Central memory CD8-positive, alpha-beta T cell (primary cell): ENCODE measurements around the gene OR2J2.
"Not testable (repeated sequence)": the region's sequence is repeated elsewhere in the genome, so short reads cannot be mapped to it uniquely, and the experiment has no call there.

Experiments
- ATAC-seq: fragments of 150-1000 bp; cut with Tn5 transposase; replicated peaks from 2 replicates; pipeline ENCODE4 v1.10.0; 2022; ENCODE audit warnings: mild to moderate bottlenecking, moderate FRiP score, moderate number of reproducible peaks; ENCODE audit not compliant: poor library complexity, severe bottlenecking; ENCODE audit errors: extremely low read depth
- DNase-seq, 2 donors: peaks; one replicate each; pipeline ENCODE4 v3.0.0; 2021; ENCODE audit warnings: low spot score in 2 of 2
- H3K27ac Mint-ChIP-seq: one replicate; pipeline ENCODE4 v1.8.0; 2022; ENCODE audit warnings: low read depth, mild to moderate bottlenecking, moderate library complexity, mixed read lengths
- H3K27me3 Mint-ChIP-seq: one replicate; pipeline ENCODE4 v1.8.0; 2022; ENCODE audit warnings: mixed read lengths
- H3K36me3 Mint-ChIP-seq: one replicate; pipeline ENCODE4 v1.8.0; 2022; ENCODE audit warnings: mild to moderate bottlenecking, moderate library complexity, mixed read lengths; ENCODE audit not compliant: insufficient read depth
- H3K4me1 Mint-ChIP-seq: one replicate; pipeline ENCODE4 v1.8.0; 2022; ENCODE audit warnings: mixed read lengths
- H3K4me3 Mint-ChIP-seq: one replicate; pipeline ENCODE4 v1.8.0; 2022; ENCODE audit warnings: mild to moderate bottlenecking, moderate library complexity, mixed read lengths
- H3K9me3 Mint-ChIP-seq: one replicate; pipeline ENCODE4 v1.8.0; 2022; ENCODE audit warnings: mixed read lengths

OR2J2 gene

GRCh38 chr6:29170607-29171006 lies at the start of gene OR2J2:
OR2J2 (plus strand) TSS chr6:29170907; CDS start chr6:29173636, 2,729 bp downstream.
- peaks cover 36% of the 10 kb centered on the region for H3K27me3 Mint-ChIP-seq
- H3K4me1 Mint-ChIP-seq, ATAC-seq, H3K9me3 Mint-ChIP-seq, DNase-seq, H3K27ac Mint-ChIP-seq, H3K4me3 Mint-ChIP-seq, H3K36me3 Mint-ChIP-seq: not testable (repeated sequence)

GRCh38 chr6:29129326-29130012 lies 41.2 kb upstream of the OR2J2 start:
- Mint-ChIP-seq H3K36me3 (no peaks in the 10 kb centered on the region), H3K27me3 (peaks cover 62% of the 10 kb centered on the region), H3K9me3 (no peaks in the 10 kb centered on the region), H3K4me1 (no peaks in the 10 kb centered on the region), H3K27ac (no peak overlapping the region), H3K4me3 (no peak overlapping the region)
- DNase-seq (no peak), ATAC-seq (no peak)

GRCh38 chr6:29130644-29131043 lies 40.1 kb upstream of the OR2J2 start:
- no peaks in the 10 kb centered on the region for H3K4me1 Mint-ChIP-seq
- H3K27me3 Mint-ChIP-seq, result peaks cover 69% of the 10 kb centered on the region
- no peaks in the 10 kb centered on the region for H3K36me3 Mint-ChIP-seq
- H3K27ac Mint-ChIP-seq, result no peak overlapping the region
- ATAC-seq (no peak), DNase-seq (no peak)
- H3K9me3 Mint-ChIP-seq, result no peaks in the 10 kb centered on the region
- no peak overlapping the region for H3K4me3 Mint-ChIP-seq

GRCh38 chr6:29131691-29132090 lies 39.0 kb upstream of the OR2J2 start:
- no peaks in the 10 kb centered on the region for H3K9me3 Mint-ChIP-seq
- H3K4me1 Mint-ChIP-seq, result no peaks in the 10 kb centered on the region
- H3K27ac Mint-ChIP-seq, result no peak overlapping the region
- H3K4me3 Mint-ChIP-seq, result no peak overlapping the region
- DNase-seq, result no peak
- H3K27me3 Mint-ChIP-seq, result peaks cover 60% of the 10 kb centered on the region
- H3K36me3 Mint-ChIP-seq, result no peaks in the 10 kb centered on the region
- no peak for ATAC-seq

GRCh38 chr6:29137724-29138123 lies 33.0 kb upstream of the OR2J2 start:
- no peaks in the 10 kb centered on the region for H3K9me3 Mint-ChIP-seq
- H3K27ac Mint-ChIP-seq, result no peak overlapping the region
- DNase-seq (no peak), ATAC-seq (no peak)
- H3K4me1 Mint-ChIP-seq, result no peaks in the 10 kb centered on the region
- no peaks in the 10 kb centered on the region for H3K36me3 Mint-ChIP-seq
- H3K4me3 Mint-ChIP-seq, result no peak overlapping the region
- H3K27me3 Mint-ChIP-seq, result peaks cover 32% of the 10 kb centered on the region

GRCh38 chr6:29141606-29142005 lies 29.1 kb upstream of the OR2J2 start:
- Mint-ChIP-seq H3K4me1 (no peaks in the 10 kb centered on the region), H3K4me3 (no peak overlapping the region), H3K27me3 (peaks cover 38% of the 10 kb centered on the region), H3K27ac (no peak overlapping the region), H3K9me3 (no peaks in the 10 kb centered on the region), H3K36me3 (no peaks in the 10 kb centered on the region)
- DNase-seq, result no peak
- no peak for ATAC-seq

- ATAC-seq, result no peak
- DNase-seq, result no peak
- Mint-ChIP-seq H3K27ac (no peak overlapping the region), H3K4me1 (no peaks in the 10 kb centered on the region), H3K36me3 (no peaks in the 10 kb centered on the region), H3K9me3 (no peaks in the 10 kb centered on the region), H3K4me3 (no peak overlapping the region), H3K27me3 (peaks cover 45% of the 10 kb centered on the region)
Observed at GRCh38 chr6:29142309-29142708, 28.4 kb upstream of the OR2J2 start.

- H3K36me3 Mint-ChIP-seq, result no peaks in the 10 kb centered on the region
- no peaks in the 10 kb centered on the region for H3K4me1 Mint-ChIP-seq
- DNase-seq (no peak), ATAC-seq (no peak)
- H3K27me3 Mint-ChIP-seq, result peaks cover 63% of the 10 kb centered on the region
- no peak overlapping the region for H3K27ac Mint-ChIP-seq
- H3K9me3 Mint-ChIP-seq, result peaks cover 8% of the 10 kb centered on the region
- no peak overlapping the region for H3K4me3 Mint-ChIP-seq
Observed at GRCh38 chr6:29146179-29146578, 24.5 kb upstream of the OR2J2 start.

- peaks cover 72% of the 10 kb centered on the region for H3K27me3 Mint-ChIP-seq
- DNase-seq, result no peak
- no peaks in the 10 kb centered on the region for H3K4me1 Mint-ChIP-seq
- H3K4me3 Mint-ChIP-seq, result no peak overlapping the region
- H3K36me3 Mint-ChIP-seq, result no peaks in the 10 kb centered on the region
- H3K9me3 Mint-ChIP-seq, result peaks cover 8% of the 10 kb centered on the region
- ATAC-seq, result no peak
- H3K27ac Mint-ChIP-seq, result no peak overlapping the region
Observed at GRCh38 chr6:29147074-29147473, 23.6 kb upstream of the OR2J2 start.

GRCh38 chr6:29149444-29149843 lies 21.3 kb upstream of the OR2J2 start:
- H3K4me3 Mint-ChIP-seq, DNase-seq, H3K4me1 Mint-ChIP-seq, H3K36me3 Mint-ChIP-seq, H3K9me3 Mint-ChIP-seq, H3K27ac Mint-ChIP-seq, ATAC-seq: not testable (repeated sequence)
- H3K27me3 Mint-ChIP-seq, result peaks cover 89% of the 10 kb centered on the region

- Mint-ChIP-seq H3K4me1 (no peaks in the 10 kb centered on the region), H3K36me3 (no peaks in the 10 kb centered on the region), H3K27me3 (peaks cover 89% of the 10 kb centered on the region), H3K9me3 (peaks cover 8% of the 10 kb centered on the region), H3K4me3 (no peak overlapping the region), H3K27ac (no peak overlapping the region)
- no peak for DNase-seq
- ATAC-seq, result no peak
Observed at GRCh38 chr6:29153083-29153482, 17.6 kb upstream of the OR2J2 start.

- ATAC-seq, H3K4me1 Mint-ChIP-seq, H3K9me3 Mint-ChIP-seq, H3K4me3 Mint-ChIP-seq, DNase-seq, H3K36me3 Mint-ChIP-seq, H3K27ac Mint-ChIP-seq: not testable (repeated sequence)
- peaks cover 84% of the 10 kb centered on the region for H3K27me3 Mint-ChIP-seq
Observed at GRCh38 chr6:29155182-29155581, 15.5 kb upstream of the OR2J2 start.

- H3K27ac Mint-ChIP-seq, H3K4me3 Mint-ChIP-seq, ATAC-seq, H3K9me3 Mint-ChIP-seq, DNase-seq, H3K4me1 Mint-ChIP-seq, H3K36me3 Mint-ChIP-seq: not testable (repeated sequence)
- peaks cover 93% of the 10 kb centered on the region for H3K27me3 Mint-ChIP-seq
Observed at GRCh38 chr6:29159922-29160321, 10.8 kb upstream of the OR2J2 start.
